GM12872 (cell line): ENCODE measurements around the gene ANKS1B.

Experiments
- TF ChIP-seq, protein P1 (sequence below): IDR thresholded peaks from 3 replicates; pipeline ENCODE4 v1.5.1; 2011; ENCODE audit warnings: low read depth, mild to moderate bottlenecking, low read length, moderate library complexity; ENCODE audit not compliant: insufficient read depth

ANKS1B gene

DNA sequence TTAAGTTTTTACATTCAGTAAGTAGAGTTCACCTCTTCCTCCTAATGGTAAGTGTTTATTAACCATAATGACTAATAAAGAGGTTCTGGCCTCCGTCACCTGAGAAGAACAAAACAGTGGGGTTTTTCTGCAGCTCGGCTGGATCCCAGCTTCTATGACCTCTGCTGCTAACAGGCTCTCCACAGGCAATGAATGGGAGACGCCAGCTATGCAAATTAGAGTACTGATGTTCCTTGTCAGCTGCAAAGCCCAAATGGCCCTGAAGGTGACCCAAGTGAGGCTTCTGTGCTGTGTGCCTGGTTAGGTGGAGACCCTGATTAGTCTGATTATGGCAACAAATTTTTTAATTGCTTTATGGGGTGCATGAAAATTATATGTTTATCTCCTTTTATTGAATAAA is 1121.6 kb downstream of the ANKS1B start:
- TF ChIP-seq, protein P1, sequence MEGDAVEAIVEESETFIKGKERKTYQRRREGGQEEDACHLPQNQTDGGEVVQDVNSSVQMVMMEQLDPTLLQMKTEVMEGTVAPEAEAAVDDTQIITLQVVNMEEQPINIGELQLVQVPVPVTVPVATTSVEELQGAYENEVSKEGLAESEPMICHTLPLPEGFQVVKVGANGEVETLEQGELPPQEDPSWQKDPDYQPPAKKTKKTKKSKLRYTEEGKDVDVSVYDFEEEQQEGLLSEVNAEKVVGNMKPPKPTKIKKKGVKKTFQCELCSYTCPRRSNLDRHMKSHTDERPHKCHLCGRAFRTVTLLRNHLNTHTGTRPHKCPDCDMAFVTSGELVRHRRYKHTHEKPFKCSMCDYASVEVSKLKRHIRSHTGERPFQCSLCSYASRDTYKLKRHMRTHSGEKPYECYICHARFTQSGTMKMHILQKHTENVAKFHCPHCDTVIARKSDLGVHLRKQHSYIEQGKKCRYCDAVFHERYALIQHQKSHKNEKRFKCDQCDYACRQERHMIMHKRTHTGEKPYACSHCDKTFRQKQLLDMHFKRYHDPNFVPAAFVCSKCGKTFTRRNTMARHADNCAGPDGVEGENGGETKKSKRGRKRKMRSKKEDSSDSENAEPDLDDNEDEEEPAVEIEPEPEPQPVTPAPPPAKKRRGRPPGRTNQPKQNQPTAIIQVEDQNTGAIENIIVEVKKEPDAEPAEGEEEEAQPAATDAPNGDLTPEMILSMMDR: no peak

DNA sequence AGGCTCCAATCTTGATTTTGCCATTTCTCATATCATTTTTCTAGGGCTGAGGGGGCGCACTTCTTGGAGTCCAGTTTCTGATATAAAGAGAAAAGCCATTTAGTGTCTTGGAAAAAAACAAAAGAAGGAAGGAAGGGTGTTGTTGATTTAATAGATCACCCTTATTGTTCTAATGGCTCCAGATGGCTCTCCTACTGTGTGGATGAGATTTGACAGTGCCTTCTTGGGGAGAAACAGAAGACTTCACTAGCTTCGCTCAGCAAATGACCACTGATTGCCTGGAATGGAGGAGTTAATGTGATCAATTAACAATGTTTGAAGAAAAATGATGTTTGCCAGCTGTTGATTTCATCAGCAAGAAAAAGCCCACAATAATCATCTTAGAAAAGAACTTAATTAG is 1123.5 kb downstream of the ANKS1B start:
- TF ChIP-seq, protein P1: no peak

DNA sequence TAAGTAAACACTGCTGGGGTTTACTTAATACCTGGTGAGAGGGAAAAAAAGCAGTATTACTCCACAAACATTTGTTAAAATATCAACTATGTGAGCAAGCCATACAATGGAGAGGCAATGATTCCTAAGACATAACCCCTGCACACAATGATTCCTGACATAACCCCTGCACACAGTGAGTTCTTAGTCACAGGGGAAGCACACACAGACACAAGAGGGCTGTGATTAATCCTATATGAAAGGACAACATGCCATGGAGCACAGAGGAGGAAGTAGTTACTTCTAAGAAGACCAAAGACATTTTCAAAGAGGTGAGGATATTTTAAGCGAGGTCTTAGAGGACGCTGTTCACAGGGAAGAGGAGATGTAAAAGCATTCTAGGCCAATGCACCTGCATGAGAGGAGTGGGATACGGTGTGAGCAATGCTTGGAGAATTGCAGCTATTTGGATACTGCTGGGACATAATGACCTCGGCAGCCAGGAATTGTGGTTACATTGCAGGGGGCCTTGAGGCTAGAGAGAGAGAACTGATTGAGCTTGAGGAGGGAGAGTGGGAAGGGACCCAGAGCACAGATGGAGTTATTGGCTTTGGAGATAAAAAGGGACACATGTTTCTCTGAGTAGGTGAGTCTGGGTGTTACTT is 1127.7 kb downstream of the ANKS1B start:
- TF ChIP-seq, protein P1: no peak

DNA sequence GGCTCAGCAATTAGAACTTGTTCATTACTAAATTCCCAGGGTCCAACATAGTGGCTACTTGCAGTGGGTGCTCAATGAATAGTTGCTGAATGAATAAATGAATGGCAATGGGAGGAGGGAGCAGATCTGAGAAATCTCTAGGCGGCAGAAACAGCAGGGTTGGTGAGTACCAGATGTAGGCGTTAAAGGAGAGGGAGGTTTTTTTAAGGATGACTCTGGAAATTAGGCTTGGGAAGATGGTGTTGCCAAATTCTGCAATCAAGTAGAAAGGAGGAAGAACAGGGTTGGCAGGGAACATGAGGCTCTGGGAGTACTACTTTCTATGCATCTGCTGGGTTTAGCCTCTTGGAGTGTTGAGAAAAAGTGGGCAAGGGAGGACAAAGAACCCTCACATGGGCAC is 1132.6 kb downstream of the ANKS1B start:
- TF ChIP-seq, protein P1: no peak

DNA sequence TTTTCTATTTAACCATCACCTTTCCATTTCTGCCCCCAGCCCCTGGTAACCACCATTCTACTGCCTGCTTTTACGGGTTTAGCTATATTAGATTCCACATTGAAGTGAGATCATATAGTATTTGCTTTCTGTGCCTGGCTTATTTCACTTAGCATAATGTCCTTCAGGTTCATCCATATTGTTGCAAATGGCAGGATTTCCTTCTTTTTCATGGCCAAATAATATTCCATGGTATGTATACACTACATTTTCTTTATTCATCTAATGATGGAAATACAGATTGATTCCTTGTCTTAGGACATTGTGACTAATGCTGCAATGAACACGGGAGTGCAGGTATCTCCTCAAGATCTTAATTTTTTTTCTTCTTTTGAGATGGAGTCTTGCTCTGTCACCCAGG is 1137.5 kb downstream of the ANKS1B start:
- TF ChIP-seq, protein P1: no peak

DNA sequence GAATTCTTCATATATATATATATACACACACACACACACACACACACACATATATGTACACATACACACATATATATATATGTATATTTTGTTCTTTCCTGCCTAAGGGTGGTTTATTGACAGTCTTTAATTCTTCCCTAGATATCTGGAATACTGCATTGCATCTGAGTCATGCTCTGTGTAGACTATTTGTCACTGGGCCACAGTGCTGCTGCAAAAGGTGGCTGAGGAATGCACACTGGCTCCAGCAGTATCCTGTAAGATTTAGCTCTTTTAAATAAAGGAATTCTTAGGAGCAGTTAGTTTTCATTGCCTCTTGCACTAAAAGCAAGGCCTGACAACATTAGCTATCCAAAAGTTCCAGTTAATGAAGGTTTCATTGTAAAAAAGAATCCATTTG is 1138.8 kb downstream of the ANKS1B start:
- TF ChIP-seq, protein P1: no peak

DNA sequence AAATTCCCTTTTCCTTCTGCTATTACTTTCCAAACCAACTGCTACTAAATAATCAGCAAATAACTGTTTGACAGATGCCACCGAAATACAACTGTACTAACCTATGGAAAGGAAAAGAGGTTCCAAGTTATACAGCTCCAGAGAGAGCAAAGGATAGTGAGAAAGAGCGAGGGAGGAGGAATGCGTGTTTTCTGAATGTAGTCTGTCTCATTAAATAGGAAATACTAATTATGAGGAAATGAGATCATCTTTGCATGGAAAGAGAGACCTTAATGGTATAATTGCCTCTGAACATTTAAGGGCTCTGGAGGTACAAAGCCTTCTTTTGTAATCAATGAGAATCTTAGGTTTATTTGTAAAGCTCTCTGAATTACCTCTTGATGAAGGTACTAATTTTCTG is 1144.4 kb downstream of the ANKS1B start:
- TF ChIP-seq, protein P1: no peak
